Astrocyte of the spinal cord (primary cell): ENCODE measurements around the gene BRAT1.

ENCODE experiments used
- DNase-seq: peaks from one replicate; pipeline ENCODE4 v3.0.0; 2011; ENCODE audit warnings: low read depth, low spot score
- H3K4me3 ChIP-seq: 2 replicates; pipeline ENCODE4 v1.5.1; 2011; ENCODE audit warnings: low read depth, mild to moderate bottlenecking, low read length, moderate library complexity
- CTCF ChIP-seq: IDR thresholded peaks from 2 replicates; pipeline ENCODE4 v1.5.1; 2012; ENCODE audit warnings: low read depth, mild to moderate bottlenecking, low read length, inconsistent platforms
- in situ Hi-C: cut with HindIII; loops from 2 replicates; pipeline ENCODE4 v1.10.0; 2017; ENCODE audit warnings: low sequenced_read_pairs

BRAT1 gene

GRCh38 chr7:2509298-2509906 lies 45.9 kb downstream of the BRAT1 start:
- no peak overlapping the region for H3K4me3 ChIP-seq
- in situ Hi-C loops, result no loop called here
- no peak for DNase-seq
- no peak for TF ChIP-seq CTCF

- in situ Hi-C loops, result no loop called here
- TF ChIP-seq CTCF, result no peak
- DNase-seq, result peak; percentile 25
- H3K4me3 ChIP-seq, result no peak overlapping the region
Measured at GRCh38 chr7:2508327-2509215, 46.8 kb downstream of the BRAT1 start.

GRCh38 chr7:2507917-2508306 lies 47.4 kb downstream of the BRAT1 start:
- no peak overlapping the region for H3K4me3 ChIP-seq
- no peak for TF ChIP-seq CTCF
- no peak for DNase-seq
- in situ Hi-C loops, result no loop called here

- no peak for DNase-seq
- no peak overlapping the region for H3K4me3 ChIP-seq
- no peak for TF ChIP-seq CTCF
- in situ Hi-C loops, result no loop called here
Measured at GRCh38 chr7:2507208-2507916, 48.0 kb downstream of the BRAT1 start.

- H3K4me3 ChIP-seq, result no peak overlapping the region
- in situ Hi-C loops, result no loop called here
- DNase-seq, result no peak
- no peak for TF ChIP-seq CTCF
Measured at GRCh38 chr7:2505401-2505800, 49.9 kb downstream of the BRAT1 start.

- no peak for TF ChIP-seq CTCF
- in situ Hi-C loops, result no loop called here
Measured at GRCh38 chr7:2504889-2505375, 50.4 kb downstream of the BRAT1 start.

More at GRCh38 chr7:2504889-2505375, 50.4 kb downstream of the BRAT1 start:
- no peak overlapping the region for H3K4me3 ChIP-seq
- DNase-seq, result no peak
